HG02623 (cell line): Measurements from ENCODE around the gene DAAM1.

Experiments used
- ATAC-seq: cut with Tn5 transposase; IDR thresholded peaks from one replicate; pipeline ENCODE4 v1.9.1; 2021; ENCODE audit warnings: moderate library complexity; ENCODE audit not compliant: unreplicated experiment

Gene DAAM1

DNA sequence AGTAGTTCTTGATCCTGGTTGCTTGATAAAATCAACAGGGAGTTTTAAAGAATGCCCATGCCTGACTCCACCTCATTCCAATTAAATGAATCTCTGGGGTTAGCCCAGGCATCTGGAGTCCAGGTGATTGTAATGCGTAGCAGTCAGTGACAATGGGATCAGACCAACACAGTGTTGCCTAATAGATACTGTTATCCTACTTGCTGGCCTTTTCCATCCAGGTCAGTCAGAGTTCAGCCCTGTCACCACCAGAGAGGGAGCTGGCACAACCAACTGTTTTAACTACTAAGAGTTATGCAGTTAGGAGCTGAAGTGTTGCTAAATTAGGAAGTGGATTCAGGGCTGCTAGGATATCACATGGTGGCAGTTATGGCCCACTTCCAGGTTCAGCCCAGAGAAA lies 169.6 kb downstream of the DAAM1 start:
- ATAC-seq, result no peak

DNA sequence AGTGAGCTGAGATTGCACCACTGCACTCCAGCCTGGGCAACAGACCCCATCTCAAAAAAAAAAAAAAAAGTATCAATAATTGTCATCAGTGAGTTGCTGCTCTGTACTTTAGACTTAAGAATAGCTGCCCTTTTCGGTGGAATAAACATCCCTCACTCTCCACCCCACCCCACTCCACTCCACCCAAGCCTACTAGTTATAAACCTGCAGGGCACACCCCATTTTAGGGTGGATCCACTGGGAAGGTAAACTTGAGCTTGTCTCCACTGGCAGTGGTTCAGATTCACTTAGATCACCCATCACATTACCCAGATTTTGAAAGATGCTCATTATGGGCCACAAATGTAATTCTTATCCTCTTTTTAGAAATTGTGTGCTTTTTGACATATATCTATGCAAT lies 170.3 kb downstream of the DAAM1 start:
- no peak for ATAC-seq

DNA sequence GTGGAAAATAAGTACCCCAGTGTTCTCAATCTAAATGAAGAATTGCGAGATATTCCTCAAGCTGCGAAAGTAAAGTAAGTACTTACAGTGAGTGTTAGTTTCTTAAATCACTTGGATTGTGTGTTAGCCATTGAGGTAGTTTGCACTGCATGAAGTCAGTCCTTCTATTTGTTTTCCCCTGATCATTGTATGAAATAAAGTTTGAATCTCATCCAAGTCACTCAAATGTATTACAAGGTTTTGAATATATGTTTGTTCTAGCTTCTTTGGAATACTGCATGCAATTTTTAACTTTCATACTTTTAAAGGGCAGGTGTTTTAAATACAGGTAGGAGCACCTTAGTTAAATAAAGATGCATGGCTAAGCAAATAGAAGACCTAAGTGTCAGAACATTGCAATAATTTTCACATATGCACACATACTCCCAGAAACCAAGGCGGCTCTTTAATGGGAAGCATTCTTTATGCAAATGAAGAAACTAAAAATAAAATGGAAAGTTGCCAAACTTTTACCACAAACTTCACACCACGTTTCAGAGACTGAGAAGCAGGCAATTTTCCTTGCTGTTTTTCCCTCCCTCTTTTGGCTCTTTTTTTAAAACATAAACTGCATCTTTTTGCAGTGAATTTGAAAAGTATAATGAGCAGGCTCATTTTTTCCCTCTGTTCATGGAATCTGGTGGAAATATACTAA lies 171.1 kb downstream of the DAAM1 start:
- ATAC-seq, result no peak

DNA sequence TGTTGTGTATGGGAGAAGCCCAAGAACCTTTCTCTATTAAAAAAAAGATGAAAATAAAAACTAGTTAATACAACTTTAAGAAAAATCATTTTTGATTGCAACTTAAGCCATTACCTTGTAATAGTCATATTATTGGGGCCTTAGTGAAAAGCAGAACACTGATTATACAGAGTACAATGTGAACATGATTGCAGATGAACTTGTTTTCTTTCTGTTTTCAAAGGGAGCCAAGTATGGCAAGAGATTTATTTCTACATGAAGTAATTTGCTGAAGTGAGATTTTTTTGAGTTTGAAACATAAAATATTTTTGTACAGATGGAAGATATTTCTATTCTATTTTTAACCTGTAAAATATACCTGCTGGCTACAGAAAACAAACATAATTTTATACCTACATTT lies 171.8 kb downstream of the DAAM1 start:
- no peak for ATAC-seq

DNA sequence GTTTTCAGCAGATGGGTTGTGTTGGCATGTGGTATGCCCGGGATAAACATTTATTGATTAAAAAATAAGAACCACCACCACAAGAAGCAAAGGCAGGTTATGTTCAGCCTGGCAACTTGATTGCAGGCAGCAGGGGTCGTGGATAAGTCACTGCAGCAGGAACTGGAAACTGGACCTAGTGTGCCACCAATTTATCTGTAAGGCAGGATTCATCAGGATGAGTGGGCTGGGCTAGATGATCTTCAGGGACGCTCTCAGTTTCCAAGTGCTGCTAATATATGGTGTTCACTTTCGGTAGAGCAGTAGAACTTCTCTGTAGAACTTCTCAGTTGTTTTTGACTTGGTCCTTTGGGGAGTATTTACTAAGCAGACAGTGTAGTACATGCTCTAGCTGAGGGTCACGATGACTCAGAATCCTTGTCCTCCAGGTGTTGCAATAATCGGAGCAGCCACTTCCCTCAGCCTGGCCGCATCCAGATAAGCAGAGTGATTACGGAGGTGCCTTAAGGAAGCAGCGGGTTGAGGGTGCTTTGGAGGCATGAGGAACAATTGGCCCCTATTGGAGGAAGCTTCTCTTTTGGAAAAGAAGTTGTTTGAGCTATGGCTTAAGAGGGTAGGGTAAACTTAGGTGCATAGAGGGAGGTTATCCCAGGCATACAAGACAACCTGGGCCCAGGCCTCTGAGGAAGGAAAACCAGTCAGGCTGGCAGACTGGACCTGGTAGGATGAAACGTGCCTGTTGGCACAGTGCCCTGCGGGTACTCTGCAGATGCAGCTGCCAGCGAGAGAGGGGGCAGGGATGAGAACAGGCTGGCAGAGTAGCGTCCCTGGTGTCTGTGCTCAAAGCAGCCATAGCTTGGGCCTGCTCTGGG lies 172.7 kb downstream of the DAAM1 start:
- ATAC-seq, result no peak

DNA sequence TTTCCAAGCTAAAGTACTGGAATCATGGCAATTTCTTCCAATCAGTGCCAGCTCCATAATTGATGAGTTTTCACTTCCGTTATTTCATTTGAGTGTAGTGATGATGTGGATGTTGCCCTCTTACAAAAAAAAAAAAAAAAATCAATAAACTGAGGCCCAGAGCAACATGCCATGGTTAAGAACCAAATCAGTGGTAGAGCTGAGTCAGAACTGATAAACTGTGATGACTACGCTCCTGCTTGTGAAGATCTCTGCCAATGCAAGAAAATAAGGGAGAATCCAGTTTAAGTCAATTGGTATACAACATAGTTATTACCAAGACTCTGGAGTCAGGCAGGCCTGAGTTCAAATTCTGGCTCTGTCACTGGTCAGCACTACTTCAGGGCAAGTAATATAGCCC lies 174.0 kb downstream of the DAAM1 start:
- ATAC-seq, result no peak

DNA sequence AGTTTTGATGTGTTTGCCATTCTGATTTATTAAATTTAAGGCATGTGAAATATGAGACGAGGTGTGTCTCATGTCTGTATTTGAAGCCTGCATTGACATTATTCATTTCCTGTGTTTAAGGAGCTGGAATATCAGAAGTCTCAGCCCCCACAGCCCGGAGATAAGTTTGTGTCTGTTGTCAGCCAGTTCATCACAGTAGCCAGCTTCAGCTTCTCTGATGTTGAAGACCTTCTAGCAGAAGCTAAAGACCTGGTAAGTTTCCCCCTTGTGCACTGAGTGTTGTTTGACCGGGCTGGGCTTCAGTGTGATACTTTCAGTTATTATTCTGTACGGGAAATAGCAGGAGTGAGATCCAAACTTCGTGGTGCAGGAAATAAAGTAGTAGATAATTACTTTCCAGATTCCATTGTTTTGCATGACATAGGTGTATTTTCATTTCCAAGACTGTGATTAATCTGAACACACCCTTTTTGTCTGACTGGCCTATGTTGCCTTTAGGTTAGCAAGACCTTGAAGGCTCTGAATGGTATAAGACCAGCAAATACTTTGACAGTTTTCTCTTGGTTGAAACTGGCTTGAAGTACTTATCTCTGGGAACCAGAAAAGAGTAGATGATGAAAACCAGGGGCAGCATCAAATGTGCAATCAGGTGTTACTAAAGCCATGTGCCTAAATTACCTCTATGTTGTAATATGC lies 175.2 kb downstream of the DAAM1 start:
- ATAC-seq, result no peak

DNA sequence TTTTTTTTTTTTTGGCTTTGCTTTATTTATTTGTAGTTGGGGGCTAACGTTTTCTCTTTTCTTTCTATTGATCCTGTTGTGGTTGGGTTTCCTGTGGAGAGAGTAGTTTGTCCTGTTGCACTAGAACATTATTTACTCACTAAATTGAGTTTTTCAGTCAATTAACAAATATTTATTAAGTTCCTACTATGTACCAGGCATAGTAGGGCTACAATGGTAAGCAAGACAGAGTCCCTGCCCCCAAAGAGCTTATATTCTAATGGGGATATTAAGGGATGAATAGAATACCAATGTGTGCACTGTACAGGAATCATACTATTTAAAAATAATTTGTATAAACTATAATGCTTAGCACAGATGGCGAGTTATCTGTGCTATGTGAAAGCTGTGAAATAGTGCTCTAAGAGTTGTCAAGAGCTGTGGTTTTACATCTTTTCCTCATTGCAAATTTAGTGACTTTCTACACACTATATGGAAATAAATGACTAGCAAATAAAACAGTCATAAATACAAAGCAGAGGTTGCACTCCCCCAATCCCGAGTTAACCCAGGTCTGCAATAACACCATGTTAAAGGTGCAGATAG lies 181.8 kb downstream of the DAAM1 start:
- no peak for ATAC-seq

DNA sequence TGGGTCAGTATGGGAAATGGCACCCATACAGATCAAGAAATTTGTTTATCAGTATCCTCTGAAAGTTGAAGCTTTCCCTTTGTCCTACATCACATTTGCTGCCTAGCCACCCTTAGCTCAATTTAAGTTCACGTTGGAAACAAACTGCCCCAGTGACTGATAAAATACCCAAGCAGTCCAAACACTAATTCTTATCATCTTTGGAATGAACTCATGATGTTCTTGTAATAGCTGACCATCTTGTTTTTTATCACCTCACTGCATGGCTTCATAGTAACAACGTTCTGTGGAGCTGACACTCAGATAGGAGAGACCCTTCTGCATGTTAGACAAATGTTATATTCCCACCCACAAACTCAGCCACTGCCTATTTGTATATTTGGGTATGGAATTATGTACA lies 183.3 kb downstream of the DAAM1 start:
- ATAC-seq, result no peak

DNA sequence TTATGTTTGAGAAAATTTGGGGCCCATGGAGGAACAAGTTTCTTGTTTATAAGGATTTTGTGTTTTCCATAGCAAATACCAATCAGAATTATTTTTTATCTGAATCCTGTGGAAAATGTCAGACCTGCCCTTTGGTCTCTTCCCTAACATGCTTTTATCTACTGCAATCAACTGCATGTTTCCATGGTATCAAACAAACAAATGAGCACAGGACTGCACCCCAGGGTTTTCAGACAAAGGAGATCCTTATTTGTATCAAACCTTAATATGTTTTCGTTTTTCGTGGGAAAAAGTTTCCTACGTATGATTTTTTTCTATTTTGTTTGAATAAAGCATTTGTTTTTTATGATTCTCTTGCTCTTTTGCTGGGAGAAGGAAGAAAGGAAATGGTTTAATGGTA lies 185.6 kb downstream of the DAAM1 start:
- ATAC-seq, result no peak

DNA sequence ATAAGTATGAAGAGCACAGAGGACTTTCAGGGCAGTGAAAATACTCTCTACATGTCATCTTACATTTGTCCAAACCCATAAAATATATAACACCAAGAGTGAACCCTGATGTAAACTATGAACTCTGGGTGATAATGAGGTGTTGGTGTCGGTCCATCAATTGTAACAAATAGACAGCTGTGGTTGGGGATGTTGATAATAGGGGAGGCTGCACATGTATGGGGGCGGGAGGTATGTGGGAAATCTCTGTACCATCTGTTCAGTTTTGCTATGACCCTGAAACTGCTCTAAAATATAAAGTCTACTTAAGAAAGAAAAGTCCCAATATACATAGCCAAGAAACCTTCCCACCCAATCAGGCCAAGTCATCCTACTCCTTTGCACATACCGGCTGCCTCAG lies 188.2 kb downstream of the DAAM1 start:
- ATAC-seq, result peak; percentile 43

DNA sequence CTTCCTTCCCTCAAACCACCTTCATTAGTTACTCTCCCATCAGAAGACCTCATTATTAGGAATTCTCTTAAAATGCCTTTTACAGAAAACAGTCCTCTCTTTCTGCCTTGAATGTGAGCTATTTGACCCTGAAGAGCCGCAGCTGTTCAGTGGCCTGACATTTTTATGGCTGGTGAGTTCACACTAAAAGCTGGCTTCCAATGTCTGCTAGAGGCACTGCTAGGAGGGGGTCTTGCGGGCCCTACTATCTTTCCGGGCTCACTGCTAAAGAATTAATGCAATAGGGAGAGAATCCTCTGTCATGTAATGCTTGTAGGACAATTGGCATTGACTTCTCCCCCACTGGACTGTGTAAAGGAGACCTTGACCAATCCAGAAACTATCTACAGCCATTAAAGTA lies 189.0 kb downstream of the DAAM1 start:
- no peak for ATAC-seq

DNA sequence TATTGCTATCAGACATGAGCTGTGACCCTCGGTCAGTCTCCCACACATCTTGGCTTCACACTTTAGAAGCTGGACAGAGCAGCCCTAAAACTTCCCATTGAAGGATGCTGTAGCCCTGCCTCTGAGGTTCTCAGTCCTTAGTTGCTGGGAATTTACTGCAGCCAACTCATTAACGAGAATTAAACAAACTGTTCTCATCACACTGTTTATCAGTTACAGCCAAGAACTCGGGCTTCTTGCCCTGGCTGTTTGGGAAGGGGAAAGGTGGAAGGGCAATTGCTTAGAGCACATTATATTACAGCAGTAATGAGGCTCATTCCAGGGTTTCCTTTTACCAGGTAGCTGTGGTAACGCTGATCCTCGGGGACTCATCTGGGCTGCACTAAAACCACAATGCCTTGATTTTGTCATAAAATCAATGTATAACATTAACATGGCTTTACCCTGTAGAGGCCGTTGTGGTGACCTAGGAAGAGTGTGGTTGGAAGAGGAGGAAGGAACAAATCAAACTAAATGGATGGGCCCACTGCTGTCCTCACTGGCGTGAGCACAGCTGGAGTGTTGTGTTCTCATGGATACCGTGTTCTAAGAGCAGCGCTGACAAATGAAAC lies 189.6 kb downstream of the DAAM1 start:
- no peak for ATAC-seq

DNA sequence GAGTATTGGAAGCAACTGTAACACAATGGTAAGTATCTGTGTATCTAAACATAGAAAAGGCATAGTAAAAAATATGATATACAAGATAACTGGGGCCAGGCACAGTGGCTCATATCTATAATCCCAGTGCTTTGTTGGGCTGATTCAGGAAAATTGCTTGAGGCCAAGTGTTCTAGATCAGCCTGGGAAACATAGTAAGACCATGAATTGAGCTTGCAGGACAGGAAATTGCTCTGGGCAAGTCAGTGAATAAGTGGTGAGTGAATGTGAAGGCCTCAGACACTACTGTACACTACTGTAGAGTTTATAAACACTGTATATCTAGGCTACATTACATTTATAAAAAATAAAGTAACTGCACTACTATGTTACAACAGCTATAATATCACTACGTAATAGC lies 201.5 kb downstream of the DAAM1 start:
- no peak for ATAC-seq

DNA sequence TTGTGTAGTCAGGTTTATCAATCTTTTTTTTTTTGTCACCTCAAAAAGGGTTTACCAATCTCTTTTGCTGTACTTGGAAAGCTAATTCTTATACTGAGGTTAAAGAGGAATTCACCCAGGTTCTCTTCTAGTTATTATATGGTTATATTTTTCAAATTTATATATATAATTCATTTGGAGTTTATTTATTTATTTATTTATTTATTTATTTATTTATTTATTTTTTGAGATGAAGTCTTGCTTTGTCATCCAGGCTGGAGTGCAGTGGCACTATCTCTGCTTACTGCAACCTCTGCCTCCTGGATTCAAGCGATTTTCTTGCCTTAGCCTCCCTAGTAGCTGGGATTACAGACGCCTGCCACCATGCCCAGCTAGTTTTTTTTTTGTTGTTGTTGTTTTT lies 202.9 kb downstream of the DAAM1 start:
- ATAC-seq, result no peak

DNA sequence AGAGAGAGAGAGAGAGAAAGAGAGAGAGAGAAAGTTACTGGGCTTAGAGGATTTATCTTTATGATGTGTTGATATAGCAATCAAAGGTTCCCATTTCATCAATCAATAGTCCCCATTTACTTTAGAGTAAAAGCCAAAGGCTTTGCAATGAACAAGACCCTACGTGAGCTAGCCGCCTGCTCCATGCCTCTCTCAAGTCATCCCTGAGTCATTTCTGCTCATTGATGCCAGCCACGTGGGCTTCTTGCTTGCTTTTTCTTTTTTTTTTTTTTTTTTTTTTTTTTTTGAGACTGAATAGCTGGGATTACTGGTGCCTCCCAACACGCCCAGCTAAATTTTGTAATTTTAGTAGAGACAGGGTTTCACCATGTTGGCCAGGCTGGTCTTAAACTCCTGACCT lies 205.8 kb downstream of the DAAM1 start:
- ATAC-seq, result no peak

DNA sequence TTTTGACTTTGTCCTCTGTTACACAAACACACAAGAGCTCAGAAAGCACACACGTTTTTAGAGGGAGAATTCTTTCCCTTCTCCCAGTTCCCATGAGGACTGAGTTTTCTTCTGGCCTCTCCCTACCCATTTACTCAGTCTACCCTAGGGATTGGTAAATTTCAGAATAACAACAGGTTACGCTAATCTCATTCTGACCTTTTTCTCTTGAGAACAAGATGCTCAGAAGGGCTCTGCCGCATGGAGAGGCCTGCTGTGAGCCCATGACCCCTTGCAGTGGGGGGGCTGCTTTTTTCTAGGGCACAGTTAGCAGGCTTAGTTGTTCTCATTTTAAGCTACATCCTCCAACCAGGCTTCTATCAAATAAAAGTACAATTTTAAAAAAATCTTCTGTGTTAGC lies 207.2 kb downstream of the DAAM1 start:
- no peak for ATAC-seq

DNA sequence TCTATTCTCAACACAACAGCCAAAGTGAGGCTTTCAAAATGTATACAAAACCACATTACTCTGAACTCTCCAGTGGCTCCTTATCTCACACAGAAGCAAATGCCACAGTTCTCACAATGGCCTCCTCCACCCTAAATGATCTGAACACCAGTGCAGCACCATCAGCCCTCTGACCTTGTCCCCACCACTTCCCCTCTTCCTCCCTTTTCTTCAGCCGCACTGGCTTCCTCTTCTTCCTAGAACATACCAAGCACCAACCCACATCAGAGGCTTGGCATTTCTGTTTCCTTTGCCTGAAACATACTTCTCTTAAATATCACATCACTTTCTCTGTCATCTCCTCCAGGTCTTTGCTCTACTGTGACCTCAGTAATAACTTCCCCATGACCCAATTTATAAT lies 210.4 kb downstream of the DAAM1 start:
- ATAC-seq, result no peak

DNA sequence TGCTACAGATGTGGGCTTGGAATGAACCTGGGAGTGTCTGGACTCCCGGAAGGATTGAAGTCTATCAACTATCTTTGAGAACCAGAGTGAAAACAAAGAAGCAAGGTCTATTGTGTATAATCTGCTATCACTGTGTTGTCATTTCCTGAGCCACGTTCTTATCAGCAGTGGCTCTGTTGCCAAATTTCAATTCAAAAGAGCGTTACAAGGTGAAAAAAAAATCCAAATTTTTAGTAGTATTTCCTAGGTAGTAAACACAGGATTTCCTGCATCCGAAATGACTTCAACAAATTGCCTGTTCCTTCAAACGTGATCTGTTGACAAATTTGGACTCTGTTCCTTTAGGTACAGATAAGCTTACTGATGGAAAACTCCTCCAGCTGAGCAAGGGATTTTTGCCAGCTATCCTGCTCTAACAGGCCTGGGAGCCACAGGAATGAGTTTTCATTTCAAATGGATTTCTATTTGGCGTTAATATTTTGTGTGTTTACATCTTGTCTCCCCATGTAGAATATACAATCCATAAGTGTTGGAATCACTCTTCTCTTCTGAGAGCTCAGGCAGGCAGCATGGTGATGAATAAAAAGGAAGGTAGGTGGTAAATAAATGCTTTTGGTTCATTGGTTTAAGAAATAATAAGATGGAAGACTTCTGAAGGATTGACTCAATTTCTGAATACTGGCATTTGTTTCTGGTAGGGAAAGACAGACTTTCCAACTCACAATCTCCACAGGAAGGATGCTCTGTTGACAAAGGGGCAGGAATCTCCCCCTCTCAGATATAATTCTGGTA lies 218.2 kb downstream of the DAAM1 start:
- no peak for ATAC-seq

DNA sequence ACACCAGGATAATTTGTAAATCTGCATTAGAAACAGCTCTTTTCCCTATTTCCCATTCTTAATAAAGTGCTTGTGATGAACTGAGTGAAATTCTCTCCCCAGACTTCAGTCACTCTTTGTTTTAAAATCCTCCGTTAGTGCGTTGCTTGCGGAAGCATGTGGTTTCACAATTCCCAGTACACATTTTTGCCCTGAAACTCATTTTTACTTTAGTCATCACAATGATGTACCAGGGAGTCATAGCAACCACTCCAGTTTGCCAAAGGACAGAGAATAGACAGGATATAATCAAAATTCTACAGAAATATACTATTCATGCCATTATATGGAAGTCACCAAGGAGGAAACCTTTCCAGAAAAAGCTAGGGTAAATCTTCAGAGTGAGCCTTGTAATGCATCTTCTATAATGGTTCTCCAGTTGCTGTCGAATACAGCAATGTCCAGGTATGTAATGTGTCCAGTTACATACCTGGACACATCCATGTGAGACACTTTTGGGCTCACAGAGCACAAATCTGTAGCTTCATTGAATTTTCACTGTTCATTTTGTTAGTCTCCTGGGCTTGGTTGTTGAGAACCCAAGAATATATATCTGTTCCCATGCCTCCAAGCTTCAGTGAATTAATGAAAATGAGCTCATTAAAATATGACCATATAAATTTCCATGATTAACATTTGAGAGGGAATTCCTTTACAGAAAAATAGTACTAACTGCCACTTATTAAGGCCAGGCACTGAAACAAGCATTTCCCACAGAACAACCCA lies 219.0 kb downstream of the DAAM1 start:
- no peak for ATAC-seq
